IMR-90 (cell line): ENCODE measurements around the gene RTEL1.

Experiments
- BHLHE40 ChIP-seq: fragments of 150-350 bp; IDR thresholded peaks from 2 replicates; pipeline ENCODE4 v1.6.1; 2016; ENCODE audit warnings: mild to moderate bottlenecking, low read depth, low read length
- CEBPB ChIP-seq: IDR thresholded peaks from 2 replicates; pipeline ENCODE4 v1.6.1; 2012; ENCODE audit warnings: low read depth, low read length, improper control_type of control experiment
- FOS ChIP-seq: fragments of 150-350 bp; IDR thresholded peaks from 2 replicates; pipeline ENCODE4 v1.6.1; 2016; ENCODE audit warnings: low read depth, low read length
- MAFK ChIP-seq: IDR thresholded peaks from 2 replicates; pipeline ENCODE4 v1.6.1; 2012; ENCODE audit warnings: low read depth, low read length, improper control_type of control experiment
- POLR2A ChIP-seq: IDR thresholded peaks from 2 replicates; pipeline ENCODE4 v1.6.1; 2012; ENCODE audit warnings: mild to moderate bottlenecking, low read depth, low read length
- RAD21 ChIP-seq: IDR thresholded peaks from 2 replicates; pipeline ENCODE4 v1.6.1; 2012; ENCODE audit warnings: low read length, improper control_type of control experiment
- RCOR1 ChIP-seq: IDR thresholded peaks from 2 replicates; pipeline ENCODE4 v1.6.1; 2012; ENCODE audit warnings: mild to moderate bottlenecking, low read length, improper control_type of control experiment; ENCODE audit not compliant: insufficient replicate concordance
- RFX5 ChIP-seq: IDR thresholded peaks from 2 replicates; pipeline ENCODE4 v1.8.0; 2012; ENCODE audit warnings: low read depth, mild to moderate bottlenecking, low read length, moderate library complexity
- SMC3 ChIP-seq: fragments of 150-350 bp; IDR thresholded peaks from 2 replicates; pipeline ENCODE4 v1.6.1; 2016; ENCODE audit warnings: low read depth, mild to moderate bottlenecking, antibody characterized with exemption, low read length, moderate library complexity
- TF ChIP-seq, protein P1 (sequence below): conservative IDR thresholded peaks from 2 replicates; pipeline ENCODE4 v1.5.1; 2012; ENCODE audit warnings: mild to moderate bottlenecking, low read depth, low read length, improper control_type of control experiment
- TF ChIP-seq, protein P2 (sequence below): fragments of 150-350 bp; IDR thresholded peaks from 2 replicates; pipeline ENCODE4 v1.6.1; 2017; ENCODE audit warnings: mild to moderate bottlenecking, antibody characterized with exemption, low read length, low read depth
- TF ChIP-seq, protein P3 (sequence below): fragments of 150-350 bp; IDR thresholded peaks from 2 replicates; pipeline ENCODE4 v1.6.1; 2016; ENCODE audit warnings: low read depth, mild to moderate bottlenecking, low read length, moderate library complexity, borderline replicate concordance

DNA sequence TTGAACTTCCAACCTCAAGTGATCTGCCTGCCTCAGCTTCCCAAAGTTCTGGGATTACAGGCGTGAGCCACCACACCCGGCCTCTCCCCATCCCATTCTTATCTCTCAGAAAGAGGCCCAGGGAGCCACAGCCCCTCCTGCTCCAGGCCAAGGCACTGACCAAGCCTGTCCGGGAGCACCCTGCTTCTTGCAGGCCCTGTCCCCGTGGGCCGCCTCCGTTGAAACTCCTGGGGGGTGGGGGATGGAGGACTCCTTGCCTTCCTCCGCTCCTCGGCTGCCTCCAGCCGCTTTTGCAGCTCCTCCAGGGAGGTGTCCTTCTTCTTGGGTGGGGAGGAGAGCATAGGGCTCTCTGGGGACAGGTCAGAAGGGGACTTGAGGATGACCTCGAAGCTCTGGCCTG, 14.6 kb upstream of the RTEL1 start:
- TF ChIP-seq CEBPB: no peak
- no peak for TF ChIP-seq MAFK
- TF ChIP-seq, protein P1, sequence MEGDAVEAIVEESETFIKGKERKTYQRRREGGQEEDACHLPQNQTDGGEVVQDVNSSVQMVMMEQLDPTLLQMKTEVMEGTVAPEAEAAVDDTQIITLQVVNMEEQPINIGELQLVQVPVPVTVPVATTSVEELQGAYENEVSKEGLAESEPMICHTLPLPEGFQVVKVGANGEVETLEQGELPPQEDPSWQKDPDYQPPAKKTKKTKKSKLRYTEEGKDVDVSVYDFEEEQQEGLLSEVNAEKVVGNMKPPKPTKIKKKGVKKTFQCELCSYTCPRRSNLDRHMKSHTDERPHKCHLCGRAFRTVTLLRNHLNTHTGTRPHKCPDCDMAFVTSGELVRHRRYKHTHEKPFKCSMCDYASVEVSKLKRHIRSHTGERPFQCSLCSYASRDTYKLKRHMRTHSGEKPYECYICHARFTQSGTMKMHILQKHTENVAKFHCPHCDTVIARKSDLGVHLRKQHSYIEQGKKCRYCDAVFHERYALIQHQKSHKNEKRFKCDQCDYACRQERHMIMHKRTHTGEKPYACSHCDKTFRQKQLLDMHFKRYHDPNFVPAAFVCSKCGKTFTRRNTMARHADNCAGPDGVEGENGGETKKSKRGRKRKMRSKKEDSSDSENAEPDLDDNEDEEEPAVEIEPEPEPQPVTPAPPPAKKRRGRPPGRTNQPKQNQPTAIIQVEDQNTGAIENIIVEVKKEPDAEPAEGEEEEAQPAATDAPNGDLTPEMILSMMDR: no peak
- TF ChIP-seq, protein P2, sequence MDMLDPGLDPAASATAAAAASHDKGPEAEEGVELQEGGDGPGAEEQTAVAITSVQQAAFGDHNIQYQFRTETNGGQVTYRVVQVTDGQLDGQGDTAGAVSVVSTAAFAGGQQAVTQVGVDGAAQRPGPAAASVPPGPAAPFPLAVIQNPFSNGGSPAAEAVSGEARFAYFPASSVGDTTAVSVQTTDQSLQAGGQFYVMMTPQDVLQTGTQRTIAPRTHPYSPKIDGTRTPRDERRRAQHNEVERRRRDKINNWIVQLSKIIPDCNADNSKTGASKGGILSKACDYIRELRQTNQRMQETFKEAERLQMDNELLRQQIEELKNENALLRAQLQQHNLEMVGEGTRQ: no peak
- TF ChIP-seq POLR2A: no peak
- TF ChIP-seq RFX5: no peak
- no peak for TF ChIP-seq RAD21
- TF ChIP-seq, protein P3, sequence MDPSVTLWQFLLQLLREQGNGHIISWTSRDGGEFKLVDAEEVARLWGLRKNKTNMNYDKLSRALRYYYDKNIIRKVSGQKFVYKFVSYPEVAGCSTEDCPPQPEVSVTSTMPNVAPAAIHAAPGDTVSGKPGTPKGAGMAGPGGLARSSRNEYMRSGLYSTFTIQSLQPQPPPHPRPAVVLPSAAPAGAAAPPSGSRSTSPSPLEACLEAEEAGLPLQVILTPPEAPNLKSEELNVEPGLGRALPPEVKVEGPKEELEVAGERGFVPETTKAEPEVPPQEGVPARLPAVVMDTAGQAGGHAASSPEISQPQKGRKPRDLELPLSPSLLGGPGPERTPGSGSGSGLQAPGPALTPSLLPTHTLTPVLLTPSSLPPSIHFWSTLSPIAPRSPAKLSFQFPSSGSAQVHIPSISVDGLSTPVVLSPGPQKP: no peak
- no peak for TF ChIP-seq SMC3
- no peak for TF ChIP-seq RCOR1
- no peak for TF ChIP-seq BHLHE40
- TF ChIP-seq FOS: no peak
